Suprapubic skin (tissue), 4 donors: ENCODE measurements around the gene SCN2B. TPM values are rescaled to one million over a fixed set of nuclear protein-coding genes. Genes with fewer than 3 reads are reported as not detected.

ENCODE experiments used
- DNase-seq, 2 donors: peaks; one replicate each; pipeline ENCODE4 v3.0.0-alpha.2; 2019; ENCODE audit warnings: low spot score in 2 of 2
- H3K27ac ChIP-seq: fragments of 200-600 bp; sonication (generic); one replicate; pipeline ENCODE4 v1.5.1; 2019
- H3K27me3 ChIP-seq: fragments of 200-600 bp; sonication (generic); one replicate; pipeline ENCODE4 v1.5.1; 2019
- H3K36me3 ChIP-seq: fragments of 200-600 bp; sonication (generic); one replicate; pipeline ENCODE4 v1.5.1; 2019
- H3K4me1 ChIP-seq: fragments of 200-600 bp; sonication (generic); one replicate; pipeline ENCODE4 v1.5.1; 2019
- H3K4me3 ChIP-seq: fragments of 200-600 bp; sonication (generic); one replicate; pipeline ENCODE4 v1.5.1; 2019; ENCODE audit warnings: mild to moderate bottlenecking
- H3K9me3 ChIP-seq: fragments of 200-600 bp; sonication (generic); one replicate; pipeline ENCODE4 v1.5.1; 2019
- EP300 ChIP-seq: sonication (generic); formaldehyde crosslinking; IDR thresholded peaks from one replicate; pipeline ENCODE4 v1.6.1; 2017; ENCODE audit warnings: antibody characterized with exemption
- POLR2A ChIP-seq, 2 donors: fragments of 450-650 bp; IDR thresholded peaks; one replicate each; pipeline ENCODE4 v1.6.1; 2017; ENCODE audit warnings: antibody characterized with exemption in 2 of 2, mild to moderate bottlenecking in 2 of 2, moderate library complexity in 2 of 2
- POLR2AphosphoS5 ChIP-seq, 3 donors: sonication (generic); formaldehyde crosslinking; IDR thresholded peaks; one replicate each; pipeline ENCODE4 v1.6.1; 2017; ENCODE audit warnings: antibody characterized with exemption in 3 of 3
- WGBS: methylation state at CpG from one replicate; pipeline ENCODE4 v1.1.5; 2018; 5-methylcytosine and 5-hydroxymethylcytosine counted together
- total RNA-seq, 4 donors: library from RNA; depleted of rRNA; stranded (reverse); fragments of >200 nt; gene quantifications; one replicate each; pipeline ENCODE4 v1.1.0, GENCODE V29; 2016
- TF ChIP-seq, protein P1 (sequence below), 2 donors: fragments of 200-600 bp in 1 of 2; fragments of 450-650 bp in 1 of 2; sonication (generic) in 1 of 2; IDR thresholded peaks; one replicate each; pipeline ENCODE4 v1.5.1; 2016 to 2019; ENCODE audit warnings: antibody characterized with exemption in 2 of 2, mild to moderate bottlenecking in 1 of 2, moderate library complexity in 1 of 2

Gene SCN2B
- total RNA-seq, 4 donors from 2014 or later = 0.08 to 0.21 TPM; not detected in 2

DNA sequence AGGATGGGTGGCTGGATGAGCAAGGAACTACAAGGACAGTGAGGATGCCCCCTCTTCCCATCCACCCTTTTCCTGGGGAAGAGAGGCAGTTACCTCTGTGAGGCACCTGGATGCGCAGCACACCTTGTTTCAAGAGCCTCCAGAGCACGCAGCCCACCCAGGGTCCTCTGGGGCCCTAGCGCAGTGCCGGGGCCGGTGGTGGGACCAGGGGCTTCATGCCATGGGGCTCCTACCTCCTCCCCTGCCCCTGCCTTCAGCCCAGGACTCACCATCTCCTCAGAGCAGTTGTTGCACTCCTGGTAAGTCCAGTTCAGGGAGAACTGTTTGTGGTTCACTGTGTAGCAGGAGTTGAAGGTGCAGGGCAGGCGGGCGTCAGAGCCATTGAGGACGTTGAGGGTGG is 8.1 kb downstream of the SCN2B start:
- TF ChIP-seq EP300 (no peak), POLR2A (IDR thresholded peaks at IDR 0.05) (no peak), POLR2AphosphoS5 (IDR thresholded peaks at IDR 0.05) (no peak)
- TF ChIP-seq, protein P1, sequence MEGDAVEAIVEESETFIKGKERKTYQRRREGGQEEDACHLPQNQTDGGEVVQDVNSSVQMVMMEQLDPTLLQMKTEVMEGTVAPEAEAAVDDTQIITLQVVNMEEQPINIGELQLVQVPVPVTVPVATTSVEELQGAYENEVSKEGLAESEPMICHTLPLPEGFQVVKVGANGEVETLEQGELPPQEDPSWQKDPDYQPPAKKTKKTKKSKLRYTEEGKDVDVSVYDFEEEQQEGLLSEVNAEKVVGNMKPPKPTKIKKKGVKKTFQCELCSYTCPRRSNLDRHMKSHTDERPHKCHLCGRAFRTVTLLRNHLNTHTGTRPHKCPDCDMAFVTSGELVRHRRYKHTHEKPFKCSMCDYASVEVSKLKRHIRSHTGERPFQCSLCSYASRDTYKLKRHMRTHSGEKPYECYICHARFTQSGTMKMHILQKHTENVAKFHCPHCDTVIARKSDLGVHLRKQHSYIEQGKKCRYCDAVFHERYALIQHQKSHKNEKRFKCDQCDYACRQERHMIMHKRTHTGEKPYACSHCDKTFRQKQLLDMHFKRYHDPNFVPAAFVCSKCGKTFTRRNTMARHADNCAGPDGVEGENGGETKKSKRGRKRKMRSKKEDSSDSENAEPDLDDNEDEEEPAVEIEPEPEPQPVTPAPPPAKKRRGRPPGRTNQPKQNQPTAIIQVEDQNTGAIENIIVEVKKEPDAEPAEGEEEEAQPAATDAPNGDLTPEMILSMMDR (IDR thresholded peaks at IDR 0.05) = no peak
- Histone ChIP-seq H3K27me3 (peaks cover 10% of the 10 kb centered on the region), H3K4me3 (no peak overlapping the region), H3K36me3 (no peaks in the 10 kb centered on the region), H3K27ac (no peak overlapping the region), H3K4me1 (peaks cover 18% of the 10 kb centered on the region), H3K9me3 (no peaks in the 10 kb centered on the region)
- no peak for DNase-seq
- WGBS = 90% methylated on average over 4 of the region's 8 CpGs

DNA sequence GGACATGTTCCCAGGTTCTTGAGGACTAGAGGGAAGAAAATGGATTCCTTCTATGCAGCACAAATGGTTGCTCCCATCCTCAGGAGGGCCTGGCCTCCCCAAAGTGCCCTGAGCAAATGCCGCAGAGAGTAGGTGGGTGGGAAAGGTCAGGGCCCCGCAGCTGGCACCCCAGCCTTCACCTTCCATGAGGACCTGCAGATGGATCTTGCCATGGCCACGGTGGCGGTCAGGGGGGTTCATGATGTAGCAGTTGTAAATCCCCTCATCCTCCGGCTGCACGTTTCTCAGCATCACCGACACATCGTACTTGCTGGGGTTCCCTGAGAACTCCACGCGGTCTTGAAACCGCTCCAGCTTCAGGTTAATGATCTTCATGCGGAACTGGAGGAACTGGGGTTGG is 8.5 kb downstream of the SCN2B start:
- Histone ChIP-seq H3K27ac (no peak overlapping the region), H3K36me3 (no peaks in the 10 kb centered on the region), H3K27me3 (peaks cover 10% of the 10 kb centered on the region), H3K4me1 (peaks cover 16% of the 10 kb centered on the region), H3K4me3 (no peak overlapping the region), H3K9me3 (no peaks in the 10 kb centered on the region)
- TF ChIP-seq EP300 = no peak
- no peak for TF ChIP-seq POLR2A (IDR thresholded peaks at IDR 0.05)
- TF ChIP-seq, protein P1 (IDR thresholded peaks at IDR 0.05) = no peak
- no peak for TF ChIP-seq POLR2AphosphoS5 (IDR thresholded peaks at IDR 0.05)
- 95% methylated on average over 12 of the region's 12 CpGs for WGBS
- no peak for DNase-seq

DNA sequence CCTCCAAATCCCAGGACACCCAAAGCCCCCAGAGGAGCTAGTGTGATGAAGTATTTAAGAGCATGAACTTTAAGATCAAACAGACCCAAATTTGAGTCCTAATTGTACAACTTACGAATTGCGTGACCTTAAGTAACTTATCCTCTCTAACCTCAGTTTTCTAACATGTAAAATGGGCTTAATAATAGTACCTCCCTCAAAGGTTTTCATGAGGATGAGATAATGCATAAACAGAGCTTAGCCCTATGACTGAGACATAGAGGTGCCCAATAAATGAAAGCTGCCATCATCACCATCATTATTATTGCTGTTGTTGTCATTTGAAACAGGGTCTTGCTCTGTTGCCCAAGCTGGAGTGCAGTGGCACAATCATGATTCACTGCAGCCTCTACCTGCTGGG is 9.2 kb downstream of the SCN2B start:
- Histone ChIP-seq H3K27ac (no peak overlapping the region), H3K4me1 (peaks cover 11% of the 10 kb centered on the region), H3K27me3 (peaks cover 10% of the 10 kb centered on the region), H3K4me3 (no peak overlapping the region), H3K36me3 (no peaks in the 10 kb centered on the region), H3K9me3 (no peaks in the 10 kb centered on the region)
- no peak for DNase-seq
- 96% methylated on average over 2 of the region's 2 CpGs for WGBS
- TF ChIP-seq EP300 (no peak), POLR2AphosphoS5 (IDR thresholded peaks at IDR 0.05) (no peak), POLR2A (IDR thresholded peaks at IDR 0.05) (no peak)
- TF ChIP-seq, protein P1 (IDR thresholded peaks at IDR 0.05) = no peak

DNA sequence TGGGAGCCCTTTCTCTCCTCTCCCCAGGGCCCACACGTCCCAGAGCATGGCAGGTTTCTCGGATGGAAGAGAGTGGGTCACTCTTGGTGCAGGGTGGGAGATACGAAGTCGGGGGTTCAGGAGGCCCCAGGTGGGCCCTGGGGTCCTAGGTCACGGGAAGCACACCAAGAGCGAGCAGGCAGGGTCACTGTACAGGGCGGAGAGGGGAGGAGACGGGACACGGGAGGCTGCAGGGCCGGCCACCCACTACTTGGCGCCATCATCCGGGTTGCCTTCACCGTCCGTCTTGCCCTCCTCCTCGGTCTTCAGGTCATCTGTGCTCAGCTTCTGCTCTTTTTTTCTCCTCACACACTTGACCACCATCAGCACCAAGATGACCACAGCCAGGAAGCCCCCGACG is 9.8 kb downstream of the SCN2B start:
- TF ChIP-seq POLR2A (IDR thresholded peaks at IDR 0.05) (no peak), POLR2AphosphoS5 (IDR thresholded peaks at IDR 0.05) (no peak), EP300 (no peak)
- TF ChIP-seq, protein P1 (IDR thresholded peaks at IDR 0.05) = no peak
- peaks cover 5% of the 10 kb centered on the region for H3K4me1 ChIP-seq
- no peaks in the 10 kb centered on the region for H3K36me3 ChIP-seq
- peaks cover 10% of the 10 kb centered on the region for H3K27me3 ChIP-seq
- H3K9me3 ChIP-seq = no peaks in the 10 kb centered on the region
- no peak for DNase-seq
- H3K4me3 ChIP-seq = no peak overlapping the region
- 91% methylated on average over 15 of the region's 17 CpGs for WGBS
- H3K27ac ChIP-seq = no peak overlapping the region

DNA sequence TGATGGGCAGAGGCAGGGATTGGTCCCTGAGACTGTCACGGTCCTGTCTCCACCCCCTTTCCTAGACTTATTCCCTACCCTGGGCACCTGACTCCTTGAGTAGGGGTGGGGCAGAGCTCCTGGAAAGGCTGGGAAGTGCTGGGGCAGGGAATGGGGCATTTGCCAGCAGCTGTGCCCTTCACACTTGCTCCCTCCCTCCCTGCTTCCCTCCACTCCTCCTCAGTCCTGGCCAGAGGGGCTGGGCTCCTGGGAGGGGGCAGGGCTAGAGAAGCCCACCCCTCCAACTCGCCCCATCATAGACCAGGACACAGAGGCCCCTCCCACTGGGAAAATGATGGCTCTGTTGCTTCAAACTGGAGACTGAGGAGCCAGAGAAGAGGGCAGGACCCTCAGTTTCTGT is 11.6 kb downstream of the SCN2B start:
- WGBS = 49% methylated on average over 2 of the region's 2 CpGs
- H3K27ac ChIP-seq = no peak overlapping the region
- no peak for DNase-seq
- peaks cover 7% of the 10 kb centered on the region for H3K27me3 ChIP-seq
- no peaks in the 10 kb centered on the region for H3K4me1 ChIP-seq
- no peak for TF ChIP-seq POLR2AphosphoS5 (IDR thresholded peaks at IDR 0.05)
- TF ChIP-seq, protein P1 (IDR thresholded peaks at IDR 0.05) = no peak
- TF ChIP-seq POLR2A (IDR thresholded peaks at IDR 0.05) = no peak
- no peak for TF ChIP-seq EP300
- no peaks in the 10 kb centered on the region for H3K36me3 ChIP-seq
- no peaks in the 10 kb centered on the region for H3K9me3 ChIP-seq
- no peak overlapping the region for H3K4me3 ChIP-seq
